Thoracic aorta (tissue), 2 donors: ENCODE data around the gene SECISBP2. TPM values are rescaled to one million over a fixed set of nuclear protein-coding genes. Genes with fewer than 3 reads are reported as not detected.

ENCODE experiments used
- ATAC-seq: fragments of 150-250 bp; one replicate; pipeline ENCODE4 v1.8.0; 2017; ENCODE audit warnings: low read depth; ENCODE audit not compliant: insufficient number of reproducible peaks, low FRiP score
- DNase-seq: peaks from one replicate; pipeline ENCODE4 v3.0.0-alpha.2; 2020; ENCODE audit warnings: low spot score
- H3K27ac ChIP-seq, 2 donors: fragments of 200-600 bp; sonication (generic); 1 replicate in 1 of 2; 2 replicates in 1 of 2; pipeline ENCODE4 v1.5.1; 2016; ENCODE audit warnings: mild to moderate bottlenecking in 2 of 2, moderate library complexity in 2 of 2
- H3K27me3 ChIP-seq: fragments of 200-600 bp; sonication (generic); replicated peaks from 2 replicates; pipeline ENCODE4 v1.6.0; 2016; ENCODE audit warnings: mild to moderate bottlenecking; ENCODE audit not compliant: insufficient read depth
- H3K36me3 ChIP-seq: fragments of 200-600 bp; sonication (generic); one replicate; pipeline ENCODE4 v1.5.1; 2016
- H3K4me1 ChIP-seq, 2 donors: fragments of 200-600 bp; sonication (generic); 1 replicate in 1 of 2; 2 replicates in 1 of 2; pipeline versions ENCODE4 v1.5.1 to v1.6.0; 2016; ENCODE audit warnings: low read depth in 2 of 2, mild to moderate bottlenecking in 1 of 2; ENCODE audit not compliant: control insufficient read depth in 1 of 2
- H3K4me3 ChIP-seq: fragments of 200-600 bp; sonication (generic); 2 replicates; pipeline ENCODE4 v1.5.1; 2016; ENCODE audit warnings: mild to moderate bottlenecking
- H3K9me3 ChIP-seq: fragments of 200-600 bp; sonication (generic); 2 replicates; pipeline ENCODE4 v1.5.1; 2016
- CTCF ChIP-seq: fragments of 200-600 bp; sonication (generic); IDR thresholded peaks from one replicate; pipeline ENCODE4 v1.5.1; 2019; ENCODE audit warnings: antibody characterized with exemption
- total RNA-seq, 2 donors: library from RNA; depleted of rRNA; stranded (reverse); fragments of >200 nt; gene quantifications; one replicate each; pipeline versions ENCODE4 v1.1.0 to v1.2.3, GENCODE V29; 2016

The SECISBP2 gene
- total RNA-seq, 2 donors from 2014 or later: 37.2 to 91.5 TPM

GRCh38 chr9:89329917-89330316 lies 11.6 kb downstream of the SECISBP2 start:
- Histone ChIP-seq H3K27me3 (no peaks in the 10 kb centered on the region), H3K4me3 (no peak overlapping the region), H3K9me3 (no peaks in the 10 kb centered on the region), H3K4me1 (no peaks in the 10 kb centered on the region), H3K36me3 (peaks cover 50% of the 10 kb centered on the region), H3K27ac (no peak overlapping the region)
- TF ChIP-seq CTCF: no peak
- ATAC-seq: no peak
- DNase-seq: no peak

GRCh38 chr9:89330513-89330912 lies 12.2 kb downstream of the SECISBP2 start:
- DNase-seq: no peak
- H3K27me3 ChIP-seq: no peaks in the 10 kb centered on the region
- H3K4me3 ChIP-seq: no peak overlapping the region

GRCh38 chr9:89339807-89340206 lies 21.5 kb downstream of the SECISBP2 start:
- ATAC-seq: no peak
- Histone ChIP-seq H3K27me3 (no peaks in the 10 kb centered on the region), H3K9me3 (no peaks in the 10 kb centered on the region), H3K4me1 (no peaks in the 10 kb centered on the region), H3K27ac (no peak overlapping the region), H3K4me3 (no peak overlapping the region), H3K36me3 (peaks cover 59% of the 10 kb centered on the region)
- DNase-seq: no peak
- no peak for TF ChIP-seq CTCF

More at GRCh38 chr9:89330513-89330912, 12.2 kb downstream of the SECISBP2 start:
- Histone ChIP-seq H3K9me3 (no peaks in the 10 kb centered on the region), H3K27ac (no peak overlapping the region), H3K4me1 (no peaks in the 10 kb centered on the region), H3K36me3 (peaks cover 55% of the 10 kb centered on the region)
- ATAC-seq: no peak
- TF ChIP-seq CTCF: no peak

GRCh38 chr9:89340332-89340731 lies 22.0 kb downstream of the SECISBP2 start:
- no peak for ATAC-seq
- Histone ChIP-seq H3K36me3 (peaks cover 58% of the 10 kb centered on the region), H3K4me1 (no peaks in the 10 kb centered on the region), H3K27me3 (no peaks in the 10 kb centered on the region), H3K27ac (no peak overlapping the region), H3K9me3 (no peaks in the 10 kb centered on the region), H3K4me3 (no peak overlapping the region)
- TF ChIP-seq CTCF: no peak
- DNase-seq: no peak

GRCh38 chr9:89342213-89342612 lies 23.9 kb downstream of the SECISBP2 start:
- Histone ChIP-seq H3K9me3 (no peaks in the 10 kb centered on the region), H3K27me3 (no peaks in the 10 kb centered on the region), H3K36me3 (peaks cover 62% of the 10 kb centered on the region), H3K4me1 (no peaks in the 10 kb centered on the region), H3K27ac (no peak overlapping the region), H3K4me3 (no peak overlapping the region)
- TF ChIP-seq CTCF: no peak
- DNase-seq (no peak), ATAC-seq (no peak)
